Gastroesophageal sphincter (tissue), 4 donors: ENCODE data around the gene HS3ST3B1. TPM values are rescaled to one million over a fixed set of nuclear protein-coding genes. Genes with fewer than 3 reads are reported as not detected.

Source experiments
- ATAC-seq: fragments of 150-250 bp; one replicate; pipeline ENCODE4 v1.9.1; 2016; ENCODE audit warnings: mild to moderate bottlenecking, moderate library complexity
- H3K27ac ChIP-seq, 4 donors: fragments of 200-600 bp; sonication (generic) in 3 of 4; 1 replicate in 3 of 4; 2 replicates in 1 of 4; pipeline ENCODE4 v1.5.1; 2016 to 2019
- H3K27me3 ChIP-seq: fragments of 200-600 bp; sonication (generic); one replicate; pipeline ENCODE4 v1.5.1; 2019
- H3K36me3 ChIP-seq, 2 donors: fragments of 200-600 bp; sonication (generic); one replicate each; pipeline ENCODE4 v1.5.1; 2019; ENCODE audit warnings: control low read depth in 1 of 2
- H3K4me1 ChIP-seq, 3 donors: fragments of 200-600 bp; sonication (generic); 1 replicate in 2 of 3; 2 replicates in 1 of 3; pipeline ENCODE4 v1.5.1; 2016 to 2019; ENCODE audit warnings: control low read depth in 2 of 3
- H3K4me3 ChIP-seq, 2 donors: fragments of 200-600 bp; sonication (generic); one replicate each; pipeline ENCODE4 v1.5.1; 2019; ENCODE audit warnings: mild to moderate bottlenecking in 1 of 2, moderate library complexity in 1 of 2
- H3K9me3 ChIP-seq, 3 donors: fragments of 200-600 bp; sonication (generic); one replicate each; pipeline ENCODE4 v1.5.1; 2017 to 2019; ENCODE audit warnings: control low read depth in 2 of 3
- CTCF ChIP-seq, 4 experiments: fragments of 200-600 bp in 2 of 4; fragments of 450-650 bp in 2 of 4; sonication (generic) in 1 of 4; IDR thresholded peaks; one replicate each; pipeline ENCODE4 v1.5.1; 2017 to 2019; ENCODE audit warnings: antibody characterized with exemption in 4 of 4, mild to moderate bottlenecking in 2 of 4, moderate library complexity in 2 of 4
- EP300 ChIP-seq: sonication (generic); formaldehyde crosslinking; IDR thresholded peaks from one replicate; pipeline ENCODE4 v1.6.1; 2017; ENCODE audit warnings: antibody characterized with exemption, mild to moderate bottlenecking
- POLR2A ChIP-seq, 2 donors: fragments of 450-650 bp; IDR thresholded peaks; one replicate each; pipeline ENCODE4 v1.6.1; 2017; ENCODE audit warnings: antibody characterized with exemption in 2 of 2, mild to moderate bottlenecking in 2 of 2, moderate library complexity in 1 of 2
- POLR2AphosphoS5 ChIP-seq: sonication (generic); formaldehyde crosslinking; IDR thresholded peaks from one replicate; pipeline ENCODE4 v1.6.1; 2017; ENCODE audit warnings: antibody characterized with exemption
- WGBS, 2 donors: methylation state at CpG; one replicate each; pipeline ENCODE4 v1.1.5; 2018; ENCODE audit warnings: low coverage in 1 of 2; 5-methylcytosine and 5-hydroxymethylcytosine counted together
- total RNA-seq, 4 donors: library from RNA; depleted of rRNA; stranded (reverse); fragments of >200 nt; gene quantifications; one replicate each; pipeline ENCODE4 v1.1.0, GENCODE V29; 2016

Gene HS3ST3B1
- total RNA-seq, 4 donors from 2014 or later, result 2.6 to 4.2 (median 3.1) TPM

GRCh38 chr17:14317383-14317782, 16.5 kb downstream of the HS3ST3B1 start:
- ATAC-seq, result no peak
- no peak for TF ChIP-seq EP300
- TF ChIP-seq POLR2AphosphoS5, result no peak
- TF ChIP-seq POLR2A (IDR thresholded peaks at IDR 0.05), result no peak
- TF ChIP-seq CTCF (IDR thresholded peaks at IDR 0.05), result no peak
- Histone ChIP-seq H3K27me3 (peaks cover 40% of the 10 kb centered on the region), H3K4me1 (no peaks in the 10 kb centered on the region), H3K27ac (no peak overlapping the region), H3K36me3 (no peaks in the 10 kb centered on the region), H3K9me3 (no peaks in the 10 kb centered on the region), H3K4me3 (no peak overlapping the region)
- WGBS, 2 donors, result 44 to 58% methylated on average over 2 to 3 of the region's 3 CpGs

- WGBS, 2 donors, result 83% methylated on average over 1 of the region's 12 CpGs; no CpG with 5 or more reads in 1 of the 2 donors
- H3K27ac ChIP-seq, result no peak overlapping the region
- H3K4me3 ChIP-seq, result no peak overlapping the region
- H3K27me3 ChIP-seq, result peaks cover 40% of the 10 kb centered on the region
- H3K36me3 ChIP-seq, result no peaks in the 10 kb centered on the region
- H3K9me3 ChIP-seq, result no peaks in the 10 kb centered on the region
- H3K4me1 ChIP-seq, result no peaks in the 10 kb centered on the region
- no peak for ATAC-seq
- no peak for TF ChIP-seq POLR2AphosphoS5
- no peak for TF ChIP-seq POLR2A (IDR thresholded peaks at IDR 0.05)
These were observed 17.4 kb downstream of the HS3ST3B1 start for GRCh38 chr17:14318109-14318917.

- no peaks in the 10 kb centered on the region for H3K36me3 ChIP-seq
- H3K4me3 ChIP-seq, result no peak overlapping the region
- peaks cover 40% of the 10 kb centered on the region for H3K27me3 ChIP-seq
- H3K4me1 ChIP-seq, result no peaks in the 10 kb centered on the region
- H3K27ac ChIP-seq, result no peak overlapping the region
- 75 to 100% methylated on average over 2 to 3 of the region's 4 CpGs for WGBS, 2 donors
- ATAC-seq, result no peak
- TF ChIP-seq CTCF (IDR thresholded peaks at IDR 0.05), result no peak
- no peak for TF ChIP-seq POLR2AphosphoS5
- no peak for TF ChIP-seq POLR2A (IDR thresholded peaks at IDR 0.05)
- TF ChIP-seq EP300, result no peak
- H3K9me3 ChIP-seq, result no peaks in the 10 kb centered on the region
These were observed 18.0 kb downstream of the HS3ST3B1 start for GRCh38 chr17:14318918-14319205.

GRCh38 chr17:14320098-14320497, 19.2 kb downstream of the HS3ST3B1 start:
- no peaks in the 10 kb centered on the region for H3K4me1 ChIP-seq

GRCh38 chr17:14320734-14321475, 20.0 kb downstream of the HS3ST3B1 start:
- TF ChIP-seq POLR2A (IDR thresholded peaks at IDR 0.05) (no peak), EP300 (no peak)
- 54 to 56% methylated on average over 9 to 11 of the region's 13 CpGs for WGBS, 2 donors
- H3K9me3 ChIP-seq, result no peaks in the 10 kb centered on the region
- no peaks in the 10 kb centered on the region for H3K4me1 ChIP-seq
- H3K36me3 ChIP-seq, result no peaks in the 10 kb centered on the region
- peaks cover 38% of the 10 kb centered on the region for H3K27me3 ChIP-seq
- no peak overlapping the region for H3K4me3 ChIP-seq
- ATAC-seq, result no peak
- no peak overlapping the region for H3K27ac ChIP-seq

More at GRCh38 chr17:14320098-14320497, 19.2 kb downstream of the HS3ST3B1 start:
- no peak for ATAC-seq
- no peak overlapping the region for H3K27ac ChIP-seq
- TF ChIP-seq CTCF (IDR thresholded peaks at IDR 0.05) (no peak), POLR2AphosphoS5 (no peak), POLR2A (IDR thresholded peaks at IDR 0.05) (no peak), EP300 (no peak)
- no peak overlapping the region for H3K4me3 ChIP-seq
- no peaks in the 10 kb centered on the region for H3K9me3 ChIP-seq
- H3K36me3 ChIP-seq, result no peaks in the 10 kb centered on the region
- H3K27me3 ChIP-seq, result peaks cover 40% of the 10 kb centered on the region
- 89 to 94% methylated on average over 2 to 4 of the region's 4 CpGs for WGBS, 2 donors
